Measurements from ENCODE around the gene TOGARAM1. TPM values are rescaled to one million over a fixed set of nuclear protein-coding genes. Genes with fewer than 3 reads are reported as not detected.

TOGARAM1 gene
- total and polyA plus RNA-seq, 9 of the 15 experiments (the other 6 are each of a cell fraction or from before 2014, with no cell fraction given): 1.3 to 6.4 (median 3.7) TPM

DNA sequence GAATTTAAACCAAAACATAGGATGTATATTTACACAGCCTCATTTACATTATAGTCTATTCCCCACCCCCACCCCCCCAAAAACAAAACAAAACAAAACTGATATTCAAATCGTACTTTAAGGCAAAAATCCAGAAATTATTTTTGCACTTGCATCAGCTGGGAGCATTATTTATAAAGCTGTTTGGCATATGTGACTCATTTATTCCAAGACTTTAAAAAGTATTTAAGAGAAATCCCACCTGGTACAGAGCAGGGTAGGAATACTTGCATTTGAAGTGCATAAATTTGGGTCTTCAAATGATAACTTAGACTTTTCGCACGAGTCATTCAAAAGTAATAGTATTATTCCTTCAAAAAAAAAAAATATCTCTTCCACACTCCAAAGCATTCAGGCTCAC is 1.3 kb upstream of the TOGARAM1 start:
- 3% methylated on average over 3 of the region's 3 CpGs for WGBS (ENCODE audit: insufficient coverage, low coverage, missing lambda C conversion rate)
- ATAC-seq (no peak), DNase-seq (ENCODE audit: extremely low read depth in 1 of 4, low spot score in 3 of 4) (no peak), FAIRE-seq (no peak)
- Histone ChIP-seq H3K9ac (ENCODE audit: insufficient read depth in 1 of 2, low read depth in 2 of 2, low read length in 2 of 2) (peak overlapping the region in 1 of 2 experiments; percentile 72; a peak in 2 of 4 replicates), H3K36me3 (ENCODE audit: control insufficient read depth, insufficient read depth, low read length) (no peaks in the 10 kb centered on the region), H3K9me3 (replicated peaks; ENCODE audit: control insufficient read depth, insufficient read depth, low read depth, low read length) (no peaks in the 10 kb centered on the region), H3K27me3 (ENCODE audit: control insufficient read depth in 2 of 2, insufficient read depth in 2 of 2, low read length in 2 of 2) (no peaks in the 10 kb centered on the region), H4K20me1 (replicated peaks; ENCODE audit: control insufficient read depth, insufficient read depth, low read length) (0 out of 2 replicates have a peak, but pooled peaks cover 9% of the 10 kb centered on the region), H3K4me3 (peak overlapping the region; percentile 53), H3K4me1 (replicated peaks in 1 of 2; ENCODE audit: control insufficient read depth in 2 of 2, insufficient read depth in 2 of 2, low read length in 2 of 2) (no peaks in the 10 kb centered on the region; a peak in 3 of 5 replicates), H3K9me1 (ENCODE audit: control insufficient read depth, insufficient read depth, low read length) (no peaks in the 10 kb centered on the region), H3K79me2 (ENCODE audit: control insufficient read depth, insufficient read depth, low read length) (peaks cover 89% of the 10 kb centered on the region), H2AFZ (ENCODE audit: low read depth, low read length) (no peak overlapping the region), H3K4me2 (ENCODE audit: insufficient read depth, low read length) (peak overlapping the region; percentile 90), H3K27ac (ENCODE audit: extremely low read depth, low read depth, low read length) (peak overlapping the region; percentile 77; the same call in 1 of the 3 replicates)
- TF ChIP-seq ARID1B (IDR thresholded peaks at IDR 0.05) (no peak), CHD1 (IDR thresholded peaks at IDR 0.05; ENCODE audit: low read length) (peak; percentile 6), ZNF778 (CRISPR knock-in tag; IDR thresholded peaks at IDR 0.05) (no peak)
- TF ChIP-seq, protein P1, sequence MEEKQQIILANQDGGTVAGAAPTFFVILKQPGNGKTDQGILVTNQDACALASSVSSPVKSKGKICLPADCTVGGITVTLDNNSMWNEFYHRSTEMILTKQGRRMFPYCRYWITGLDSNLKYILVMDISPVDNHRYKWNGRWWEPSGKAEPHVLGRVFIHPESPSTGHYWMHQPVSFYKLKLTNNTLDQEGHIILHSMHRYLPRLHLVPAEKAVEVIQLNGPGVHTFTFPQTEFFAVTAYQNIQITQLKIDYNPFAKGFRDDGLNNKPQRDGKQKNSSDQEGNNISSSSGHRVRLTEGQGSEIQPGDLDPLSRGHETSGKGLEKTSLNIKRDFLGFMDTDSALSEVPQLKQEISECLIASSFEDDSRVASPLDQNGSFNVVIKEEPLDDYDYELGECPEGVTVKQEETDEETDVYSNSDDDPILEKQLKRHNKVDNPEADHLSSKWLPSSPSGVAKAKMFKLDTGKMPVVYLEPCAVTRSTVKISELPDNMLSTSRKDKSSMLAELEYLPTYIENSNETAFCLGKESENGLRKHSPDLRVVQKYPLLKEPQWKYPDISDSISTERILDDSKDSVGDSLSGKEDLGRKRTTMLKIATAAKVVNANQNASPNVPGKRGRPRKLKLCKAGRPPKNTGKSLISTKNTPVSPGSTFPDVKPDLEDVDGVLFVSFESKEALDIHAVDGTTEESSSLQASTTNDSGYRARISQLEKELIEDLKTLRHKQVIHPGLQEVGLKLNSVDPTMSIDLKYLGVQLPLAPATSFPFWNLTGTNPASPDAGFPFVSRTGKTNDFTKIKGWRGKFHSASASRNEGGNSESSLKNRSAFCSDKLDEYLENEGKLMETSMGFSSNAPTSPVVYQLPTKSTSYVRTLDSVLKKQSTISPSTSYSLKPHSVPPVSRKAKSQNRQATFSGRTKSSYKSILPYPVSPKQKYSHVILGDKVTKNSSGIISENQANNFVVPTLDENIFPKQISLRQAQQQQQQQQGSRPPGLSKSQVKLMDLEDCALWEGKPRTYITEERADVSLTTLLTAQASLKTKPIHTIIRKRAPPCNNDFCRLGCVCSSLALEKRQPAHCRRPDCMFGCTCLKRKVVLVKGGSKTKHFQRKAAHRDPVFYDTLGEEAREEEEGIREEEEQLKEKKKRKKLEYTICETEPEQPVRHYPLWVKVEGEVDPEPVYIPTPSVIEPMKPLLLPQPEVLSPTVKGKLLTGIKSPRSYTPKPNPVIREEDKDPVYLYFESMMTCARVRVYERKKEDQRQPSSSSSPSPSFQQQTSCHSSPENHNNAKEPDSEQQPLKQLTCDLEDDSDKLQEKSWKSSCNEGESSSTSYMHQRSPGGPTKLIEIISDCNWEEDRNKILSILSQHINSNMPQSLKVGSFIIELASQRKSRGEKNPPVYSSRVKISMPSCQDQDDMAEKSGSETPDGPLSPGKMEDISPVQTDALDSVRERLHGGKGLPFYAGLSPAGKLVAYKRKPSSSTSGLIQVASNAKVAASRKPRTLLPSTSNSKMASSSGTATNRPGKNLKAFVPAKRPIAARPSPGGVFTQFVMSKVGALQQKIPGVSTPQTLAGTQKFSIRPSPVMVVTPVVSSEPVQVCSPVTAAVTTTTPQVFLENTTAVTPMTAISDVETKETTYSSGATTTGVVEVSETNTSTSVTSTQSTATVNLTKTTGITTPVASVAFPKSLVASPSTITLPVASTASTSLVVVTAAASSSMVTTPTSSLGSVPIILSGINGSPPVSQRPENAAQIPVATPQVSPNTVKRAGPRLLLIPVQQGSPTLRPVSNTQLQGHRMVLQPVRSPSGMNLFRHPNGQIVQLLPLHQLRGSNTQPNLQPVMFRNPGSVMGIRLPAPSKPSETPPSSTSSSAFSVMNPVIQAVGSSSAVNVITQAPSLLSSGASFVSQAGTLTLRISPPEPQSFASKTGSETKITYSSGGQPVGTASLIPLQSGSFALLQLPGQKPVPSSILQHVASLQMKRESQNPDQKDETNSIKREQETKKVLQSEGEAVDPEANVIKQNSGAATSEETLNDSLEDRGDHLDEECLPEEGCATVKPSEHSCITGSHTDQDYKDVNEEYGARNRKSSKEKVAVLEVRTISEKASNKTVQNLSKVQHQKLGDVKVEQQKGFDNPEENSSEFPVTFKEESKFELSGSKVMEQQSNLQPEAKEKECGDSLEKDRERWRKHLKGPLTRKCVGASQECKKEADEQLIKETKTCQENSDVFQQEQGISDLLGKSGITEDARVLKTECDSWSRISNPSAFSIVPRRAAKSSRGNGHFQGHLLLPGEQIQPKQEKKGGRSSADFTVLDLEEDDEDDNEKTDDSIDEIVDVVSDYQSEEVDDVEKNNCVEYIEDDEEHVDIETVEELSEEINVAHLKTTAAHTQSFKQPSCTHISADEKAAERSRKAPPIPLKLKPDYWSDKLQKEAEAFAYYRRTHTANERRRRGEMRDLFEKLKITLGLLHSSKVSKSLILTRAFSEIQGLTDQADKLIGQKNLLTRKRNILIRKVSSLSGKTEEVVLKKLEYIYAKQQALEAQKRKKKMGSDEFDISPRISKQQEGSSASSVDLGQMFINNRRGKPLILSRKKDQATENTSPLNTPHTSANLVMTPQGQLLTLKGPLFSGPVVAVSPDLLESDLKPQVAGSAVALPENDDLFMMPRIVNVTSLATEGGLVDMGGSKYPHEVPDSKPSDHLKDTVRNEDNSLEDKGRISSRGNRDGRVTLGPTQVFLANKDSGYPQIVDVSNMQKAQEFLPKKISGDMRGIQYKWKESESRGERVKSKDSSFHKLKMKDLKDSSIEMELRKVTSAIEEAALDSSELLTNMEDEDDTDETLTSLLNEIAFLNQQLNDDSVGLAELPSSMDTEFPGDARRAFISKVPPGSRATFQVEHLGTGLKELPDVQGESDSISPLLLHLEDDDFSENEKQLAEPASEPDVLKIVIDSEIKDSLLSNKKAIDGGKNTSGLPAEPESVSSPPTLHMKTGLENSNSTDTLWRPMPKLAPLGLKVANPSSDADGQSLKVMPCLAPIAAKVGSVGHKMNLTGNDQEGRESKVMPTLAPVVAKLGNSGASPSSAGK (IDR thresholded peaks at IDR 0.05): no peak
- CTCF ChIA-PET (ENCODE audit: low intra/inter-chr PET ratio): no interaction called here
- intact Hi-C loops (cut with micrococcal nuclease): loop anchor here (2.0 to 5.0 kb wide), 3 partner anchors 48 to 292 kb away; partner anchors contain the start of genes FANCM, FKBP3 and MIS18BP1
- no TSS peak for BruUV-seq (replicated peaks)
- in situ Hi-C loops (cut with MboI): no loop called here
- POLR2A ChIA-PET: no interaction called here
